K562 (cell line): ENCODE results near the gene ASPG. TPM values are rescaled to one million over a fixed set of nuclear protein-coding genes. Genes with fewer than 3 reads are reported as not detected.
A peak's percentile ranks its signal among the peaks of the same experiment; 100 is the strongest.

Experiments
- ADNP ChIP-seq: fragments of 200-800 bp; sonication (Bioruptor generic); IDR thresholded peaks from 2 replicates; pipeline ENCODE4 v1.6.1; 2016; ENCODE audit warnings: missing genetic modification characterization, missing compliant biosample characterization
- BCOR ChIP-seq: fragments of 450-650 bp; IDR thresholded peaks from 2 replicates; pipeline ENCODE4 v1.6.1; 2016
- CHD4 ChIP-seq: fragments of 200-600 bp; sonication (generic); IDR thresholded peaks from 3 replicates; pipeline ENCODE4 v1.6.1; 2012; ENCODE audit warnings: low read depth, mild to moderate bottlenecking, mixed read lengths, low read length, inconsistent platforms; ENCODE audit not compliant: insufficient read depth, insufficient replicate concordance, poor library complexity, severe bottlenecking
- GTF2E2 ChIP-seq: fragments of 200-800 bp; sonication (Bioruptor generic); IDR thresholded peaks from 2 replicates; pipeline ENCODE4 v1.6.1; 2016; ENCODE audit warnings: missing genetic modification characterization, missing compliant biosample characterization
- LARP7 ChIP-seq: fragments of 450-650 bp; IDR thresholded peaks from 2 replicates; pipeline ENCODE4 v1.6.1; 2016
- MYNN ChIP-seq, 2 experiments: sonication (generic); formaldehyde crosslinking in 1 of 2; IDR thresholded peaks; 2 replicates each; pipeline versions ENCODE4 v1.5.0 to v1.6.1; 2016 to 2020; ENCODE audit warnings: antibody characterized with exemption in 1 of 2, missing genetic modification reagents in 1 of 2
- RBM25 ChIP-seq: fragments of 200-400 bp; formaldehyde crosslinking; IDR thresholded peaks from 2 replicates; pipeline ENCODE4 v1.6.1; 2018; ENCODE audit warnings: low read length, low read depth, moderate library complexity; ENCODE audit not compliant: severe bottlenecking
- STAT5A ChIP-seq: IDR thresholded peaks from 2 replicates; pipeline ENCODE4 v1.6.1; 2012; ENCODE audit warnings: low read length, inconsistent platforms, borderline replicate concordance
- ZNF764 ChIP-seq: fragments of 250-450 bp; sonication (Bioruptor Pico); IDR thresholded peaks from 2 replicates; pipeline ENCODE4 v1.4.0; 2020; ENCODE audit warnings: low read depth, mild to moderate bottlenecking, moderate library complexity
- ZNF766 ChIP-seq: fragments of 200-800 bp; sonication (Bioruptor generic); conservative IDR thresholded peaks from 2 replicates; pipeline ENCODE4 v1.6.1; 2016; ENCODE audit warnings: missing genetic modification characterization, missing compliant biosample characterization
- polyA plus RNA-seq, 8 experiments: library from polyadenylated mRNA; depleted of rRNA in 4 of 8; stranded (reverse) in 5 of 8; unstranded in 3 of 8; fragments of >200 nt; fragmentation: Nextera tagmentation in 2 of 8; fragmentation: Illumina TruSeq in 1 of 8; extraction: Ambion mirVana in 2 of 8; extraction: Trizol in 1 of 8; gene quantifications; 2 replicates each; pipeline versions ENCODE4 v1.2.1 to v1.2.3, GENCODE V29; 2011 to 2014; ENCODE audit warnings: inconsistent platforms in 1 of 8, missing spikeins in 1 of 8
- total RNA-seq, 7 experiments: library from RNA; depleted of rRNA in 6 of 7; stranded (reverse); fragments of >200 nt in 6 of 7; fragmentation: Illumina TruSeq in 2 of 7; extraction: Trizol in 2 of 7; gene quantifications; 2 replicates each; pipeline versions ENCODE4 v1.2.1 to v1.2.3, GENCODE V29; 2011 to 2021; ENCODE audit warnings: low replicate concordance in 1 of 7
- TF ChIP-seq, protein P1 (sequence below): sonication (generic); formaldehyde crosslinking; IDR thresholded peaks from 2 replicates; pipeline ENCODE4 v1.8.0; 2022; ENCODE audit warnings: missing genetic modification reagents, mild to moderate bottlenecking, moderate library complexity, borderline replicate concordance
- TF ChIP-seq, protein P2 (sequence below): fragments of 250-450 bp; sonication (Bioruptor Pico); IDR thresholded peaks from 2 replicates; pipeline ENCODE4 v1.5.0; 2021

Gene ASPG
- total and polyA plus RNA-seq, 9 of the 15 experiments (the other 6 are each of a cell fraction or from before 2014, with no cell fraction given), result 0.18 TPM; not detected in 8

DNA sequence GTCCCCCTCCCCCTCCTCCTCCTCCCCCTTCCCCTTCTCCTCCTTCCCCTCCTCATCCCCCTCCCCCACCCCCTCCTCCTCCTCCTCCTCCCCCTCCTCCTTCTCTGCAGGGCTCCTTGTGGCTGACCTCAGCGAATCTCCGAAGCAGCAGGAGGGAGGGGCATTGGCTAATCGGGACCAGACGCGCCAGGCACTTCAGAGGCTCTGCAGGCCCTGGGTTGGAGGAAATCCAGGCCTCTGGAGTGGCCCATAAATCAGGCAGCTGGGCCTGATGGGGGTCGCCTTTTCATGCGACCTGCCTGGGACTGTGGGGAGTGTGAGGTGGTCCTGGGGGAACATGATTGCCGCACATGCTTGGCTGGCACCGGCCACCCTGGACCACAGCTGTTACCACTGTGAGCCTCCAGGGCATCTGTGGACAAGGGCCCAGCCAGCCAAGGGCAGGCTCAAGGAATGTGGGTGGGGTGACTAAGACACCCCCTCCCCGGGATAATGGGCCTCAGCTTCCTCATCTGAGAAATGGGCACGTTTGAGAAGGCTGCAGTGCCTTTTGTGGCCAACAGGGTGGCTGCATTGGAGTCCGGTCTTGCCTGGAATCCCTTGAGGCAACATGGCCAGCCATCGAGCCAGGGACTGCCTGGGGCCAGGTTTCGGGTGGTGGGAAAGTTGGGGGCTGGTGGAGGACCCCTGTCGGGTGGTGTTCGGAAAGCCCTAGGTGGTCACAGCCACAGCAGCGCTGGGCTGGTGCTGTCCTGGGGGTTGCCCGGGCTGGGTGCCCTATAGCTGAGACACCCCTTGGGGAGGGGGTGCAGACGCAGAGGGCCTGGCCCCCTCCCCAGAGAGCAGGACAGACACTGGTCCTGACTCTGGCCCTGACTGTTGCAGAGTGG lies 64.9 kb downstream of the ASPG start (continued):
- TF ChIP-seq, protein P1, sequence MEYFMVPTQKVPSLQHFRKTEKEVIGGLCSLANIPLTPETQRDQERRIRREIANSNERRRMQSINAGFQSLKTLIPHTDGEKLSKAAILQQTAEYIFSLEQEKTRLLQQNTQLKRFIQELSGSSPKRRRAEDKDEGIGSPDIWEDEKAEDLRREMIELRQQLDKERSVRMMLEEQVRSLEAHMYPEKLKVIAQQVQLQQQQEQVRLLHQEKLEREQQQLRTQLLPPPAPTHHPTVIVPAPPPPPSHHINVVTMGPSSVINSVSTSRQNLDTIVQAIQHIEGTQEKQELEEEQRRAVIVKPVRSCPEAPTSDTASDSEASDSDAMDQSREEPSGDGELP (CRISPR knock-in tag), result no peak
- TF ChIP-seq CHD4 (peak; percentile 69), RBM25 (peak; percentile 66), BCOR (peak; percentile 54; the same call in 1 of the 2 replicates), MYNN (IDR thresholded peaks at IDR 0.05) (no peak), MYNN (CRISPR knock-in tag; IDR thresholded peaks at IDR 0.05) (no peak), ZNF766 (CRISPR knock-in tag) (no peak), LARP7 (no peak), GTF2E2 (tag) (no peak), ZNF764 (CRISPR knock-in tag) (no peak), STAT5A (no peak), ADNP (tag) (peak; percentile 34; the same call in 1 of the 2 replicates)
- TF ChIP-seq, protein P2, sequence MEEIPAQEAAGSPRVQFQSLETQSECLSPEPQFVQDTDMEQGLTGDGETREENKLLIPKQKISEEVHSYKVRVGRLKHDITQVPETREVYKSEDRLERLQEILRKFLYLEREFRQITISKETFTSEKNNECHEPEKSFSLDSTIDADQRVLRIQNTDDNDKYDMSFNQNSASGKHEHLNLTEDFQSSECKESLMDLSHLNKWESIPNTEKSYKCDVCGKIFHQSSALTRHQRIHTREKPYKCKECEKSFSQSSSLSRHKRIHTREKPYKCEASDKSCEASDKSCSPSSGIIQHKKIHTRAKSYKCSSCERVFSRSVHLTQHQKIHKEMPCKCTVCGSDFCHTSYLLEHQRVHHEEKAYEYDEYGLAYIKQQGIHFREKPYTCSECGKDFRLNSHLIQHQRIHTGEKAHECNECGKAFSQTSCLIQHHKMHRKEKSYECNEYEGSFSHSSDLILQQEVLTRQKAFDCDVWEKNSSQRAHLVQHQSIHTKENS, result no peak
